NT2/D1 (cell line): Measurements from ENCODE around the gene DNAAF5.

Experiments
- YY1 ChIP-seq: IDR thresholded peaks from 2 replicates; pipeline ENCODE4 v1.6.1; 2011; ENCODE audit not compliant: insufficient read length, insufficient read depth
- ZNF274 ChIP-seq: IDR thresholded peaks from 2 replicates; pipeline ENCODE4 v1.6.1; 2011; ENCODE audit warnings: mild to moderate bottlenecking, low read depth, low read length

GRCh38 chr7:834277-834676 is 107.8 kb downstream of the DNAAF5 start:
- TF ChIP-seq YY1 (no peak), ZNF274 (no peak)
